HepG2 (cell line): ENCODE data around the gene NSG2.

Experiments
- ERF ChIP-seq: IDR thresholded peaks from 2 replicates; pipeline ENCODE4 v1.6.1; 2018; ENCODE audit warnings: missing biosample characterization, missing genetic modification reagents
- HMG20A ChIP-seq: IDR thresholded peaks from 2 replicates; pipeline ENCODE4 v1.6.1; 2016; ENCODE audit warnings: borderline replicate concordance
- HNF4G ChIP-seq, 2 experiments: sonication (generic) in 1 of 2; formaldehyde crosslinking in 1 of 2; IDR thresholded peaks; 2 replicates each; pipeline versions ENCODE4 v1.4.0 to v1.6.1; 2011 to 2020; ENCODE audit warnings: borderline replicate concordance in 2 of 2, low read depth in 2 of 2, mild to moderate bottlenecking in 2 of 2, low read length in 1 of 2, missing genetic modification reagents in 1 of 2, moderate library complexity in 1 of 2
- KLF6 ChIP-seq: IDR thresholded peaks from 2 replicates; pipeline ENCODE4 v1.8.0; 2016; ENCODE audit warnings: missing biosample characterization, missing genetic modification reagents
- MEF2D ChIP-seq: sonication (generic); formaldehyde crosslinking; IDR thresholded peaks from 2 replicates; pipeline ENCODE4 v1.5.1; 2020; ENCODE audit warnings: mild to moderate bottlenecking, missing genetic modification reagents
- POLR2A ChIP-seq, 2 experiments: IDR thresholded peaks; 2 replicates each; pipeline ENCODE4 v1.6.1; 2011; ENCODE audit warnings: low read depth in 2 of 2, low read length in 2 of 2, mild to moderate bottlenecking in 1 of 2, moderate library complexity in 1 of 2; ENCODE audit not compliant: insufficient read depth in 1 of 2
- TCF7 ChIP-seq: sonication (generic); IDR thresholded peaks from 2 replicates; pipeline ENCODE4 v1.6.1; 2016; ENCODE audit warnings: antibody characterized with exemption, low read depth
- ZNF224 ChIP-seq: sonication (generic); formaldehyde crosslinking; IDR thresholded peaks from 2 replicates; pipeline ENCODE4 v1.5.0; 2020; ENCODE audit warnings: mild to moderate bottlenecking, missing genetic modification reagents
- ZNF24 ChIP-seq: fragments of 450-650 bp; IDR thresholded peaks from 2 replicates; pipeline ENCODE4 v1.6.1; 2017; ENCODE audit warnings: antibody characterized with exemption, mild to moderate bottlenecking
- ZNF263 ChIP-seq: sonication (generic); formaldehyde crosslinking; IDR thresholded peaks from 2 replicates; pipeline ENCODE4 v1.4.0; 2020; ENCODE audit warnings: missing genetic modification reagents

DNA sequence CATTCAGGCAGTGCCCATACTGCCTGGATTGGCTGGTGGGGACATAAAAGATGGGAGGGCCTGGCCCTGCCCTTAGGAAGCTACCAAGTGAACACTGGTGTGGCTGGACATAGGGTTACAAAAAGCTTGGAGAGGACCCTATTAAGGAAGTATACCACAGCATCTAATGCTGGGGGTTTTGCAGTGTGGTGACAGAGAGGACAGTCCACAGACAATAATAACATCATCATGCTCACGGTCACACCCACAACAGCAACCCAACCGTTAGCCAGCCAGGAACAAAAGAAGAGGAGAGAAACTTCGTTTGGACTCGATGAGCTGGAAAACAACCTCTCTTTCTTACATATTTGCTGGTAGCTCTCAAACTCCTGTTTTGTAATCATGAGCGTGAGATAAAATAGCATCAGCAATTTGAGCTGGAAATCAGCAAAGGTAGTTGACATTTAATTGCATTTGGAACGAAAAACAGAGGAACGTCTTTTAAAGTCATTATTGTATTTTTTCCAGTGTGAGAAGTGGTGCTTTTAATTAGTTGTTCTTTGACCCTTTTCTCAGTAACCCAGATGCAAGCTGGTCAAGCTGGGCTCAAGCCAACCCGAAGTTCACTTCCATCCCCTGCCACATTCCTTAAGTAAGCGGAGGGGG, 73.4 kb downstream of the NSG2 start:
- no peak for TF ChIP-seq HNF4G (IDR thresholded peaks at IDR 0.05; ENCODE audit: borderline replicate concordance, low read depth, low read length)
- TF ChIP-seq HNF4G (CRISPR knock-in tag; IDR thresholded peaks at IDR 0.05; ENCODE audit: borderline replicate concordance, low read depth), result no peak
- no peak for TF ChIP-seq ZNF24
- TF ChIP-seq MEF2D (CRISPR knock-in tag), result no peak
- TF ChIP-seq ZNF224 (CRISPR knock-in tag), result no peak
- no peak for TF ChIP-seq ZNF263 (CRISPR knock-in tag)
- no peak for TF ChIP-seq HMG20A (CRISPR knock-in tag)
- no peak for TF ChIP-seq TCF7
- no peak for TF ChIP-seq POLR2A (IDR thresholded peaks at IDR 0.05; ENCODE audit: insufficient read depth in 1 of 2, low read depth in 2 of 2, low read length in 2 of 2)
- TF ChIP-seq KLF6, result no peak
- TF ChIP-seq ERF (CRISPR knock-in tag), result no peak
